GM21367 (cell line): ENCODE results near the gene LRSAM1.
"Not testable (repeated sequence)": the region's sequence is repeated elsewhere in the genome, so short reads cannot be mapped to it uniquely, and the experiment has no call there.

Experiments
- ATAC-seq: cut with Tn5 transposase; IDR thresholded peaks from one replicate; pipeline ENCODE4 v1.9.1; 2021; ENCODE audit not compliant: unreplicated experiment

Gene LRSAM1

DNA sequence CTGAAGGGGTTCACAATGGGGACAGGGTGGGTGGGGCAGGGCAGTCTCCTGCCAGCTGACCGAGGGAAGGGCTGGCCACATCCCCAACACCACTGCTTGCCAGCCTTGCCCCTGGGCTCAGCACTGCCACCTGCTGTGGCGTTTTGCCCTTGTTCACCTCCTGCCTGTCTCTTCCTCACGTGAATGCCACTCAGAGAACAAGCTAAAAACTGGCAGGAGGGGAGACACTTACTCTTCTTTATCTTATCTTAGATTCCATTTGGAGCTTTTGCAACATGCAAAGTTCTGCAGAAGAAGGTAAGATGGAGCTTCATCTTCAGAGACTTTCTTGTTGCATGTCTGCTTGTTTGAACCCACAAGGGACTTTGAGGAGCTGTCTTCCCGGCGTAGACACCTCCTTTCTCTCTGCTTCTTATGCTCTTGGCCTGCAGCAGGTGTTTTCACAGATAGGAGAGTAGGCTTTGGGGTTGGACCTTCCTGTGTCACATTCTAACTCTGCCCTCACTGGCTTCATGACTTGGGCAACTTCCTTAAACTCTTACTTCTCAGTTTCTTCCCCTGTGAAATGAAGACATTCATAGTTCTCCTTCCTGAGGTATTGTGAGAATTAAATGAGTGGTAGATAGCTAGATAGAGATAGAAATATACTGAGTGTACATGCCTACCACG lies 4.1 kb downstream of the LRSAM1 start:
- no peak for ATAC-seq

DNA sequence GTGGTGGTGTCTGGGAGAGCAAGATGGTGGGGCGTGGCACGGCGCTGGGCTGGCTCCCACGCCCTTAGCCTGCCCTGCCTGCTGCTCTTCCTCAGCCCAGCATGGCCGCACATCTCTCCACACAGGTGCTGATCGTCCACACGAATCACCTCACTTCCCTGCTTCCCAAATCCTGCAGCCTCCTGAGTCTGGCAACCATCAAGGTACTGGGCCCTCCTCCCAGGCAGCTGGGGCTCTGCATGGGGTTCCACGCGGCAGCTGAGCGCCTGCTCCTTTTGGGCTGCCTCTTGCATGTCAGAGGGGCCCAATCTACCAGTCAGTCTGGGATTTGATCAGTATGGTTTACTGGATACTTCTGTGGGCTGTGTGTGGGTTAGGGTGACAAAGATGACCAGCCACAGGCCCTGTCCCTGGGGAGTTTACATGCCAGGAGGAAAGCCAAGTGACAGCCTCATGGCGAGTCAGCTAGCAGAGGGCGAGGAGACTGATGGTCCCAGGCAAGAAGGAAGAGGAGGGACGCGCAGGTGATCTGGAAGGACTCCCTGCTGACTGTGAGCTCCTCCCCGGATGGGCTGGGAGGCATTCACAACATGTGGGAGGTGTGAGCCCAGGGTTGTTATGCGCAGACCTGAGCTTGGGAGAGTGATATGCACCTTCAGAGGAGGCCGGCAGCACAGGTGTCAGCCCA lies 6.0 kb downstream of the LRSAM1 start:
- ATAC-seq: no peak

DNA sequence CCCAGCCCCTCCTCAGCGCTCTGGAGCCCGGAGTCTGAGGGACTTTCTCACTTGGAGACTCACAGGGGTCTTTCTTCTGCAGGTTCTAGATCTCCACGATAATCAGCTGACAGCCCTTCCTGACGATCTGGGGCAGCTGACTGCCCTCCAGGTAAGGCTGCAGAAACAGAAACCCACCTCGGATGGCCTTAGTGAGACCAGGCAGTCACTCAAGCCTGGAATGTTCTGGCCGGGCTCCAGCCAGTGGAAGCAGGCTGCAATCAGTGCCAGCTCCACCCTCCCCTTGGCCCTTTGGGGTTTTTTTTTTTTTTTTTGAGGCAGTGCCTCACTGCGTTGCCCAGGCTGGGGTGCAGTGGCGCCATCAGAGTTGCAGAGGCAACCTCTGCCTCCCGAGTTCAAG lies 7.6 kb downstream of the LRSAM1 start:
- ATAC-seq: no peak

DNA sequence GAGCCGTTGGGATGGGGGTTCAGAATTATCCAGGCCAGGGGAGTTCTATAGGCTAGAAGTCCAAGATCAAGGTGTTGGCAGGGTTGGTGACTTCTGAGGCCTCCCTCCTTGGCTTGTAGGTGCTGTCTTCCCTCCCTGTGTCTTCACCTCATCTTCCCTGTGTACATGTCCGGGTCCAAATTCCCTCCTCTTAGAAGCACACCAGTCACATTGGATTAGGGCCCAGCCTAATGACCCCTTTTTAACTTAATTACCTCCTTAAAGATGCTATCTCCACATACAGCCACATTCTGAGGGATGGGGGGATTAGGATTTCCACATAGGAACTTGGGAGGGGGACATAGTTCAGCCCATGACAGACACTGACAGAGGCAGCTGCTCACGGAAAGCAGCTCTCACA lies 12.1 kb downstream of the LRSAM1 start:
- ATAC-seq: no peak

DNA sequence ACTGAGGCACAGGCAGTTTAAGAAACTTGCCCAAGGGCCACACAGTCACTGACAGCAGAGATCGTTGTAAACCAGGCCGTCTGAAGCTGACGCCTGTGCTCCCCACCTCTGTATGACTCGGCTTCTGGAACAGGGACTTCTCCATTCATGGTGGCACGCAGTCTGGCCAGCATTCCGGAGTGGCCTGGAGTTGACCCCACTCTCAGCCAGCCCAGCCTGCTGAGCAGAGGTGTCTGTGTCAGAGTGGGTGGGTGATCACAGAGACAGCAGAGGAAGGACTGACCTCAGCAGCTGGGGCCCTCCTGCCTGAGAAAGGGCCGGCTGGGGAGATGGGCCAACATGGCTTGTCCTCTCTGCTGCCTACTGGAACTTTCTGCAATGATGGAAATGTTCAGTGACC lies 12.6 kb downstream of the LRSAM1 start:
- ATAC-seq: no peak

DNA sequence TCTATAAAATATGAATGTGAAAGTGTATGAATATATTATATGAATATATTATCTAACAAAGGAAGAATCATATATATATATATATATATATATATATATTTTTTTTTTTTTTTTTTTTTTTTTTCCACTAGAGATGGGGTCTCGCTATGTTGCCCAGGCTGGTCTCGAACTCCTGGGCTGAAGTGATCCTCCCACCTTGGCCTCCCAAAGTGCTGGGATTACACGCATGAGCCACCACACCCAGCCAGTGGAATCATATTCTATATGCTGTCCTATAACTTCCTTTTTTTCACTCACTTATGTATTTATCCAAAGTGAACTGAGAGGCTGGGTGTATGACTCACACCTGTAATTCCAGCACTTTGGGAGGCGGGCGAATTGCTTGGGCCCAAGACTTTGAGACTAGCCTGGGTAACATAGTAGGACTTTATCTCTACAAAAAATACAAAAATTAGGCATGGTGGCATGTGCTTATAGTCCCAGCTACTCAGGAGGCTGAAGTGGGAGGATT lies 15.2 kb downstream of the LRSAM1 start:
- ATAC-seq: not testable (repeated sequence)

DNA sequence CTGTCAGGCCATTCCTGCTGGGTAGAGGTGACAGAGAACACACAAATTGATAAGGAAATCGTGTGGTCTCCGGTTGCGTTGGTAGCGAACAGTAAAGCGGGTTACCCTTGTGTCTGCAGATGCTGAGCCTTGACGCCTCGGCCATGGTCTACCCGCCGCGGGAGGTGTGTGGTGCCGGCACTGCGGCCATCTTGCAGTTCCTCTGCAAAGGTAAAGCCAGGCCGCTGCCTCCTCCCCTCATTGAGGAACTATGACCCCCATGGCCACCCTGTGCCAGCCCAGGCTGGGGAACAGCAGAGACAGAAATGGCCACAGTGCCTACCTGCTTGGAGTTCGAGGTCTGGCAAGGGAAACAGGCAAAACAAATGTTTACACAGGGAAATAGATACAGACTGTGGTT lies 16.3 kb downstream of the LRSAM1 start:
- no peak for ATAC-seq

DNA sequence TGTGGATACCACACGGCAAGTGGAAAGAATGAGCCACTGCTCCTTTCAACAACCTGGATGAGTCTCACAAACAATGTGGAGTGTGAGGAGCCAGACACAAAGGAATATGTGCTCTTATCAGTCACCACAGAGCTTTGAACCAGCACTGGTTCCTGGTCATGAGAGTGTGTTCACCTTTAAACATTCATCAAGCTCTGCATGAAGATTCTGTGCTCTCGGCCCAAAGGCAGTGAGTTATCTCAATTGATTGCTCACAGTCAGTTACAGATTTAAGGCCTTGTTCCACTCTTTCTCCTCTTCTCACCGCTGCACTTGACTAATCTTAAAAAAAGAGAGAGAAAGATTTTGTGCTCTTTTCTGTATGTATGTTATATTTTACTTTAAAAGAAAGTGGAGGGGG lies 19.4 kb downstream of the LRSAM1 start:
- no peak for ATAC-seq

DNA sequence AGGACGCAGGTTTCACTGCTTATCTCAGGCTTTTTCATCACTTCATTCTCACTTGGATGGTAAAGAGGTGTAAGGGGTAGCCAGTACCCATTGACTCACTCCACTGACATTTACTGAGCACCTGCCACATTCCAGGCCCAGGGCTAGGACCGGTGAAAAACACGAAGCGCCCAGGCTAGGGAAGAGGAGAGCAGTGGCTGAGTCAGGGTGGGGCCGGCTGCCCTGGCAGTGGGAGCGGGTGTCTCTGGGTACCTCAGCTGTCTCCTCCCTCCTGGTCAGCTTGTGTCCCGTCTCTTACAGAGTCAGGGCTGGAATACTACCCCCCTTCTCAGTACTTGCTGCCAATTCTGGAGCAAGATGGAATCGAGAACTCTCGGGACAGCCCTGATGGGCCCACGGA lies 22.2 kb downstream of the LRSAM1 start:
- no peak for ATAC-seq

DNA sequence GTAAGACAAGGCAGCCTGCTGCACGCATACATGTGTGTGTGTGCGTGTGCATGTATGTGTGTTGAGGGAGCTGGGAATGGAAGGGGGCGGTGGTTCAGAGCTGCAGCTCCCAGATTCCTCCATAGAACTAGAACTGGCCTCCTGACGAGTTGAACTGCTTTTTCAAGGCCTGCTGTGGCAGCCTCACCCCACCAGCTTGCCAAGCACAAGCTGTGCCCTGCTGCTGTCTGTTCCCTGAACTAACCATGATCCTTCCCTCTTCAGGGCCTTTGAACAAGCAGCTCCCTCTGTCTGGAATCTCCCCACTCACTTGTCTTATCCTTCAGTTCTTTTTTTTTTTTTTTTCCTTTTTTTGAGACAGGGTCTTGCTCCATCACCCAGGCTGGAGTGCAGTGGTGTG lies 22.6 kb downstream of the LRSAM1 start:
- no peak for ATAC-seq

DNA sequence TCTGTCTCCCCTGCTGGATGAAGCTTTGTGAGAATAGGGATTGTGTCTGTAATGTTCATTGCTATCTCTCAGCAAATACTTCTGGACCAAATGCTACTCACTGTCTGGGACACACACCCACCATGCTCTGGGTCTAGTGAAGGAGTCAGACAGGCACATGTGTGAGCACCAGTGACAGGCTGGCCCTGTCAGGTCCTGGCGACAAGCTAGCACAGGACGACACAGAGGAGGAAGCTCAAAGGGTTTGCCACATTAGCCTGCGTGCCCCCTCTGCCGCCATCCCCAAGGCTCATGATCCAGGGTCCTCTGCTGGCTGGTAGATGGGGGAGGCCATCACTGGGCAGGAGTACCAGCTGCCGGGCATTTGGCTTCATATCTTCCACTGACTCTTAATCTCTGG lies 23.3 kb downstream of the LRSAM1 start:
- no peak for ATAC-seq

DNA sequence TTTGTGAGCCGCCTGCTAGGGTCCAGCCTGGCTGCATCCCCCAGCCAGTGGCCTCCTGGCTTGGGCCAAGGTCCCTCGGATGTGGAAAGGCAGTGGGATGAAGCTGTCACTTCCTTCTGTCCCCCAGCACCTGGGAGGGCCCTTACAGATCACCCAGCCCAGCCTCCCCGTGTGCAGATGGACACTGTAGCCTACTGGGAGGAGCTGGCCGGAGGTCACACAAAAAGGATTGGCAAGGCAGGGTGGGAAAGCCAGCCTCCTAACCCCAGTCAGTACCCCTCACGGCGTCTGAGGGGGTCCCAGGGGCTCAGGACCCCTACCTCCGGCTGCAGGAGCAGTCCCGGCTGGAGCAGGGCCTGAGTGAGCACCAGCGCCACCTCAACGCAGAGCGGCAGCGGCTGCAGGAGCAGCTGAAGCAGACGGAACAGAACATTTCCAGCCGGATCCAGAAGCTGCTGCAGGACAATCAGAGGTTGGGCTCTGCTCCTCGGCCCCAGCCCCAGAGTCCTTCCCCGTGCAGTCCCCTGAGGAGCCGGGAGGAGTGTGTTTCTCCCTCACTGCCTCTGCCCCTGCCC lies 28.3 kb downstream of the LRSAM1 start:
- no peak for ATAC-seq

DNA sequence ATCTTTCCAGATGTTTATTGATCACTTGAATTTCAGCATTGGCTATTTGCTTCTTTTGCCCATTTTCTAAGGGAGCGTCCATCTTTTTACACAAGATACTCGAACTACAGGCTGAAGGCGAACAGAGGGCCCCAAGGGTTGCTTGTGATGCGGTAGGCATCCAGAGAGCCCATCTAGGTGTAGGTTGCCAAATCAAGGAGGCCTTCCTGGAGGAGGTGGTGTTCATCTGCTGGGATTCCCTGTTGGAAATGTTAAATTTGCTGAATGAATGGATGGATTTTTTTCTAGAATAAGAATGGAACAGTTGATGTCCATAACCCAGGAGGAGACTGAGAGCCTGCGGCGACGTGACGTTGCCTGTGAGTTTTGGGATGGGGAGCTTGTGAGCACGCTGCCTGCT lies 31.4 kb downstream of the LRSAM1 start:
- no peak for ATAC-seq

DNA sequence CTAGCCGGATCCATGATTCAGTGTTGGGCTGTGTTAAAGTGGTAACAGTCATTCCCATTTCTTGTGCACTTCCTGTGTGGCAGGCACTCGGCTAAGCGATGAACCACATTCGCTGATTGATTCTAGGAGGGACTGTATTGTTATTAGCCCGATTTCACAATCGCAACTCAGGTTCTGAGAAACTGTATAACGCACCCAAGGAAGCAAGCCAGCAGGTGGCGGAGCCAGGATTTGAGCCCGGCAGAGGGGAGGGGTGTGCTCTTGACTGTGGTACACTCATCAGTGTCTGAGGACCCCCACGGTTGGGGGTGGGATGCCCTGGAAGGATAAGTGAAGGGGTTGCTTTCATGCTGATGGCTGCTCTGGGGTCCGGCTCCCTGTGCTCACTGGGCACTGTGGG lies 34.7 kb downstream of the LRSAM1 start:
- no peak for ATAC-seq

DNA sequence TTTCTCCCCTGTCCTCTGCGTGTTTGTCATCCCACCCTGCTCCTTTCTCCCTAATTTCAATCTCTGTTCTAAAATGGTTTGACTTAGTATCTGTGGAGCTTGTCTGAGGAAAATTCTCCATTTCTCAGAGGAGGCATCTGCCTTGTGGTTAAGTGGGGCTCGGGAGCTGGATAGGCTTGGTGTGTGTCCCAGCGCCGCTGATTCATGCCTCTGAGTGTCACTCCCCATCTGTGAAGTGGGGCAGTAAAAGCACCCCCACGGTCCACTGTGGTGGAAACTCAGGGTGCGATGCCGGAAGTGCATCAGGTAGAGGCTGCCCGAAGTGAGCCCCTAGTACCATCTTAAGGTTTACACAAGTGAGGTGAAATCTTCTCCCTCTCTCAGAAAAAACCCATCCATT lies 37.6 kb downstream of the LRSAM1 start:
- ATAC-seq: no peak

DNA sequence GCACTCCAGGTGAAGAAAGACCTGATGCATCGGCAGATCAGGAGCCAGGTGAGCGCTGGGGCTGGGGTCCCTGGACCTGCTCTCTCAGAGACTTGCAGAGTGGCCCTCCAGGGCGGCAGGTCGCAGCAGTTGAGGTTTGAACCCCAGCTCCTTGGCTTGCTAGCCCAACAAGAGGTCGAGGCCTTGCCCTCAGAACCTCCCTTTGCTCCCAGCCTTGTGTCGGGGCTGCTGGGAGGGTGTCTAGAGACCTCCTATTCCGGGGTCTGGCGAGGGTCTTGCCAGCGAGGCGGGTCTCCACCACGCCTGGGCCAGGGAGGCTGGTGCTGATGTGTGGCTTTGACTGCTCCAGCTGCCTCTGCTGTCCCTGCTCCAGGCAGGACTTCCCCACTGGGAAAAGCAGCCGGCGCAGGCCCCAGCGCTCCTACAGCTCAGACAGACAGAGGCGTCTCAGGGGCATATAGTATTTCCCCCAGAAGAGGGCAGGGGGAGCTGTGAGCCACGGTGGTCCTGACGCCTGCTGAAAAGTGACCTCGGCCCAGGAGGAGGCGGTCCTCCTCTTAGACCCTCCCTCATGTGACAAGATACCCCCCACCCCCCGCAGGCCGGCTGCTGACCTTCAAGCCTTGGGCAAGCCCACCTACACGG lies 38.3 kb downstream of the LRSAM1 start:
- no peak for ATAC-seq

DNA sequence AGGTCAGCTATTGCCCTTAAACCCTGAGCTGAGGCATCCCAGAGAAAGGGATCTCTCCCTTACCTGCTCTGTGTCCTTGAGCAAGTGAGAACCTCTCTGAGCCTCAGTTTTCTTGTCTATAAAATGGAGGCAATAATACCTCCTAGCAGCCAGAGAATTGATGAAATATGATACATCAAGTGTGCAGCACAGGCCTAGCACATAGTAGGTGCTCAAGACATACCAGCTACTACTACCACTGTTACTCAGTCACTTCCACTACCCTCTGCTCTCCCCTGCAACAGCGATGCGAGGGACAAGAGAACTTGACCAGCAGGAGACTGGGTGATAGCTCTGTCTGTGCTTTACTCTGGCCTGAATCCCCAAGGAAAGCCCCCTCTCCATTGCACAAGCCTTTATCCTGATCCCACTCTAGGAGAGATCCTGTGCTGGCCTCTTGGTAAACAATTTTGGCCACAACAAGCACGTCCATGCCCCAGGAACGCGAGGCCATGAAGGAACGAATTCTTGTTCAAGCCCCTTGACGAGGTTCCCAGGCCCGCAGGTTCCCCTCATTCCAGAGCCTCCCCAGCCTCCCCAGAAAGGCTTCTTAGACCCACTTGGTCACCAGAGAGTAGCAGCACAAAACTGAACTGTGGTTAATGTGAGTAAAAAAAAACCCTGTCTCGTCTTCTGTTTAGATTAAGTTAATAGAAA lies 39.4 kb downstream of the LRSAM1 start:
- no peak for ATAC-seq

DNA sequence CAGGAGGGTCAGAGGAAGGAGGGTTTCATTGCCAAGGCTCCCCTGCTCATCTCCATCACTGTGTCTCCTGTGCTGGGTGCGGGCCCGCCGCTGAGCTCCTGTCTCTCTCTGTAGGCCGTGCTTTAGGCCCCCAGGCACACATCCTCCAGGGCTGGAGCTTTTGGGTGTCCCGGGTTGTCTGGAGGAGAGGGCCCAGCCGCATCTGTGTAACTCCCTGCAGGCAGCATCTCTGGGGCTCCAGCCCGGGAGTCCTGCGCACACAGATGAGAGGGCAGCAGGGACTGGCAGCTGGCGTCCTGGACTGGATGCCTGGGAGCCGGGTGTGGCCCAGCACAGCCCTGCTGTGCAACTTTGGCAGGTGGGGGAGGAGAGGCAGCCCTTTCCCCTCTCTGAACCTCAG lies 40.2 kb downstream of the LRSAM1 start:
- ATAC-seq: no peak

DNA sequence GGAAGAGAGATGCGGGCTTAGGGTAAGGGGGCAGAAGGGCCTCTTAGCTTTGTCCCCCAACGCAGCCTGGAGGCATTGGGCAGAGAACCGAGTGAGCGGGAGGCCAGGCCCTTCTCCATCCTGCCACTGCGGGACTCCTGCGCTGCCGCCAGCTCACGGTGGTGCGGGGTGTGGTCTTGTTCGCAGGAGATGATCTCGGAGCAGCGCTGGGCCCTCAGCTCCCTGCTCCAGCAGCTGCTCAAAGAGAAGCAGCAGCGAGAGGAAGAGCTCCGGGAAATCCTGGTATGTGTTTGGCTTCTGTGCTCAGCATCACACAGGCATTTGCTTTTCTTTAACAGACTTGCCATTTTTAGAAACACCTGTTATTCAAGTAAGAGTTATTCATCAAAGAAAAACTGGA lies 41.3 kb downstream of the LRSAM1 start:
- ATAC-seq: no peak

DNA sequence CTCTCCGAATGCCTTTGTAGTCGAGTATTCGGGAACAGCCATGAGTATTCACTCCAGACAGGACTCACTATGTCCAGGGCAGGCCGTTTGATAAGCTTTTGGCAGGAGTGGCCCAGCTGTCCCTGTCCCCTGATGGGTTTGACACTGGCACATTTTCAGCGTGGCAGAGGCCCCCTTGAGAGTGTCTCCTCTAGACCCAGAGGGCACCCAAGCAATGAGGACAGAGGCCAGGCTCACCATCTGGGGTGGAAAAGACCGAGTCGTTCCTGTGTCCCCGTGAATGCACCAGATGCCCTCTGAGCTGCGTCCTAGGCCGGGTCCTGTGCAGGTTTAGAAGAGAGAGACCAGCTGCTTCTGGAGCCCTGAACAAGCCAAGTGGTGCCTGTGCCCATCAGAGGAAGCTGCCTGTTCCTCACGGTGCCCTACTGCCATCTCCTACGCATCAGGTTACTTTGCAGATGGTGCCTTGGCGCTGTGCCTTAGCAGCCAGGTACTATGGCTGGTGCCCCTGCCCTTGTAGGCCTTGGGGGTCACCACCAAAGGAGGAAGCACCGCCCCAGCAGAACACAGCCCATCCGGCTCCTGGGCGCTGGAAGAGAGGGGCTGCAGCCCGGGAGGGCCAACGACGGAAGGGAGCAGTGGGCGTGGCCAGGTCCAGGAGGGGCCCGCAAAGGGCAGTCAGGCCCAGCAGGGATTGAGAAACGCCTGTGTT lies 42.4 kb downstream of the LRSAM1 start:
- ATAC-seq: no peak

DNA sequence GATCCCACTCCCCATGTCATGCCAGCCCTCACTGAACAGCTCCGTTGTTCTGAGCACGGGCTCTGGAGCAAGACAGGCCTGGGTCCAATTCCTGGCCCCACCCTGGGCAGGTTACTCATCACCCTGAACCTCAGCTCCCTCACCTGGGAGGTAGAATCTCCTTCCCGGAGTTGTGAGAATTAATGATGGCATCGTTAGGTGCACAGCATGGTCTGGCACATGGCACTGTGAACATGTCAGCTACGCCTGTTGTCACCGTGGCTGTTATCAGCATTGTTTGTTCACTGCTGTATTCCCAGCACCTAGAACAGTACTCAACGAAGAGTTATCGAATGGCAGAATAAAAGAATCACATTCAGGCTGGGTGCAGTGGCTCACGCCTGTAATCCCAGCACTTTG lies 43.0 kb downstream of the LRSAM1 start:
- no peak for ATAC-seq
